Measurements from ENCODE around the gene CDH24. TPM values are rescaled to one million over a fixed set of nuclear protein-coding genes. Genes with fewer than 3 reads are reported as not detected.

CDH24 gene
- total and polyA plus RNA-seq, 2 experiments from 2014 or later: 6.9 to 18.0 TPM

DNA sequence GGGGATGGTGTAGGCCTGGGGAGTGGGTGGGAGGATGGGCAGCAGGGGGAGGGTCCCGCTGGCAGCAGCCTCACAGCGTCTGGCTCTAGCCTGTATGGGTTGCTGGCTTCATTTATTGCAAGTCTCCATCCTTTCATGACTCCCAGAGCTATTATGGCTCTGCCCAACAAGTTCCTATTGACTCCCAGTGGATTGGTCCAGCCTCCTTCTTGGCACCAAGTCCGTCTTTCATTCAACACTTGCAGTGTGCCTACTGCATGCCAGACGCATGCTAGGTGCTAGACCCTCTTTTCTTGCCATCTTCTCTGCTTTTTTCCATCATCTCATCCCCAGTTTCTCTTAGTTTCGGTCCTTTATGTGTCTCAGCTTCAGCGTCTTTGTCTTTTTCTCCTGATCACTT lies 14.2 kb downstream of the CDH24 start:
- H3K79me2 ChIP-seq: no peaks in the 10 kb centered on the region
- no peak for DNase-seq (ENCODE audit: low spot score)
- TF ChIP-seq, protein P1, sequence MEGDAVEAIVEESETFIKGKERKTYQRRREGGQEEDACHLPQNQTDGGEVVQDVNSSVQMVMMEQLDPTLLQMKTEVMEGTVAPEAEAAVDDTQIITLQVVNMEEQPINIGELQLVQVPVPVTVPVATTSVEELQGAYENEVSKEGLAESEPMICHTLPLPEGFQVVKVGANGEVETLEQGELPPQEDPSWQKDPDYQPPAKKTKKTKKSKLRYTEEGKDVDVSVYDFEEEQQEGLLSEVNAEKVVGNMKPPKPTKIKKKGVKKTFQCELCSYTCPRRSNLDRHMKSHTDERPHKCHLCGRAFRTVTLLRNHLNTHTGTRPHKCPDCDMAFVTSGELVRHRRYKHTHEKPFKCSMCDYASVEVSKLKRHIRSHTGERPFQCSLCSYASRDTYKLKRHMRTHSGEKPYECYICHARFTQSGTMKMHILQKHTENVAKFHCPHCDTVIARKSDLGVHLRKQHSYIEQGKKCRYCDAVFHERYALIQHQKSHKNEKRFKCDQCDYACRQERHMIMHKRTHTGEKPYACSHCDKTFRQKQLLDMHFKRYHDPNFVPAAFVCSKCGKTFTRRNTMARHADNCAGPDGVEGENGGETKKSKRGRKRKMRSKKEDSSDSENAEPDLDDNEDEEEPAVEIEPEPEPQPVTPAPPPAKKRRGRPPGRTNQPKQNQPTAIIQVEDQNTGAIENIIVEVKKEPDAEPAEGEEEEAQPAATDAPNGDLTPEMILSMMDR (IDR thresholded peaks at IDR 0.05; ENCODE audit: poor library complexity): no peak
- TF ChIP-seq EZH2phosphoT487 (IDR thresholded peaks at IDR 0.05; ENCODE audit: low read depth, severe bottlenecking, unreplicated experiment) (no peak), EZH2 (IDR thresholded peaks at IDR 0.05; ENCODE audit: borderline replicate concordance) (no peak)
- H3K9me3 ChIP-seq (ENCODE audit: low read depth): no peaks in the 10 kb centered on the region
- H4K20me1 ChIP-seq (ENCODE audit: insufficient read depth, poor library complexity, severe bottlenecking): no peaks in the 10 kb centered on the region
- no peak overlapping the region for H3K4me2 ChIP-seq
- H3K36me3 ChIP-seq (replicated peaks; ENCODE audit: insufficient read depth, low read depth): no peaks in the 10 kb centered on the region
- no peaks in the 10 kb centered on the region for H3K27me3 ChIP-seq
- no peaks in the 10 kb centered on the region for H3K9me2 ChIP-seq (replicated peaks; ENCODE audit: insufficient read depth)
- H3K4me3 ChIP-seq: no peak overlapping the region
- H3K4me1 ChIP-seq (ENCODE audit: insufficient read depth): no peaks in the 10 kb centered on the region
- H3K27ac ChIP-seq: no peak overlapping the region
- no peak overlapping the region for H2AFZ ChIP-seq
- WGBS (ENCODE audit: low lambda C conversion rate, missing lambda C conversion rate): 92% methylated on average over 6 of the region's 6 CpGs

DNA sequence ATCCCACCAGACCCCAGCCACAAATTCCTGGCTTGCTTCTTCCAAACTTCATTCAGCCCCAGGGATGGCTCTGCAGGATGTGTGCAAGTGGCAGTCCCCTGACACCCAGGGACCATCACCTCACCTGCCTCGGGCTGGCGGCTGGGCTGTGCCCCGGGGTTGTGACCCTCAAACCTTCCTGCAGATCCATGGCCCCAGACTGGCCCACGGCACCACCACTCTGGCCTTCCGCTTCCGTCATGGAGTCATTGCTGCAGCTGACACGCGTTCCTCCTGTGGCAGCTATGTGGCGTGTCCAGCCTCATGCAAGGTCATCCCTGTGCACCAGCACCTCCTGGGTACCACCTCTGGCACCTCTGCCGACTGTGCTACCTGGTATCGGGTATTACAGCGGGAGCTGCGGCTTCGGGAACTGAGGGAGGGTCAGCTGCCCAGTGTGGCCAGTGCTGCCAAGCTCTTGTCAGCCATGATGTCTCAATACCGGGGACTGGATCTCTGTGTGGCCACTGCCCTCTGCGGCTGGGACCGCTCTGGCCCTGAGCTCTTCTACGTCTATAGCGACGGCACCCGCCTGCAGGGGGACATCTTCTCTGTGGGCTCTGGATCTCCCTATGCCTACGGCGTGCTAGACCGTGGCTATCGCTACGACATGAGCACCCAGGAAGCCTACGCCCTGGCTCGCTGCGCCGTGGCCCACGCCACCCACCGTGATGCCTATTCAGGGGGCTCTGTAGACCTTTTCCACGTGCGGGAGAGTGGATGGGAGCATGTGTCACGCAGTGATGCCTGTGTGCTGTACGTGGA lies 15.0 kb downstream of the CDH24 start, which contains the start of gene PSMB11:
Gene PSMB11, plus strand, starts transcription at position 51 of the 804 bp plus-strand sequence. Its CDS starts 14 bp downstream, at position 65.
- DNase-seq (ENCODE audit: low spot score): no peak
- no peaks in the 10 kb centered on the region for H3K36me3 ChIP-seq (replicated peaks; ENCODE audit: insufficient read depth, low read depth)
- no peaks in the 10 kb centered on the region for H3K9me2 ChIP-seq (replicated peaks; ENCODE audit: insufficient read depth)
- H3K4me1 ChIP-seq (ENCODE audit: insufficient read depth): no peaks in the 10 kb centered on the region
- H3K27me3 ChIP-seq: no peaks in the 10 kb centered on the region
- no peak within 1 kb of the TSS for H3K27ac ChIP-seq
- no peak within 1 kb of the TSS for H2AFZ ChIP-seq
- no peak within 1 kb of the TSS for H3K4me3 ChIP-seq
- H4K20me1 ChIP-seq (ENCODE audit: insufficient read depth, poor library complexity, severe bottlenecking): no peaks in the 10 kb centered on the region
- H3K79me2 ChIP-seq: no peaks in the 10 kb centered on the region
- WGBS (ENCODE audit: low lambda C conversion rate, missing lambda C conversion rate): 97% methylated on average over 36 of the region's 36 CpGs
- no peak within 1 kb of the TSS for H3K4me2 ChIP-seq
- TF ChIP-seq EZH2 (IDR thresholded peaks at IDR 0.05; ENCODE audit: borderline replicate concordance) (no peak), EZH2phosphoT487 (IDR thresholded peaks at IDR 0.05; ENCODE audit: low read depth, severe bottlenecking, unreplicated experiment) (no peak)
- TF ChIP-seq, protein P1 (IDR thresholded peaks at IDR 0.05; ENCODE audit: poor library complexity): no peak
- H3K9me3 ChIP-seq (ENCODE audit: low read depth): no peaks in the 10 kb centered on the region

DNA sequence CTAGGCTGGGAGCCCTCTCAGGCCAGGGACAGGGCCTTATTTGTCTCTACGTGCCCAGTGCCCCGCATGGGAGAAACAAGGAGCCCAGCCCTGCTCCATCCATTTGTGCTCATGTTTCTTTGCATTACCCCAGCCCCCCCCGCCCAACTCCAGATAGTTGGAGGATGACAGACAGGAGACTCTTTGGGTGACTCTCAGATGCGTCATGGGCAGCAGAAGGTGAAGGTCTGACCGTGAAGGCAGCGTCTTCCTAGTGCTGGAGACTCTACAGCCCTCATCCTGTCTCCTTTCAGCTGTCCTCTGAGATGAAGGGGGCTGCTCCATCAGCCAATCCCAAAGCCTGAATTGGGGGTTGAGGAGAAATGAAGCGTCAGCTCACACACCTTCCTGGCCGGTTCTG lies 15.6 kb downstream of the CDH24 start:
- Histone ChIP-seq H3K4me1 (ENCODE audit: insufficient read depth) (no peaks in the 10 kb centered on the region), H3K4me2 (no peak overlapping the region), H3K9me3 (ENCODE audit: low read depth) (no peaks in the 10 kb centered on the region), H2AFZ (no peak overlapping the region), H3K27ac (no peak overlapping the region), H3K27me3 (no peaks in the 10 kb centered on the region), H3K4me3 (no peak overlapping the region), H4K20me1 (ENCODE audit: insufficient read depth, poor library complexity, severe bottlenecking) (no peaks in the 10 kb centered on the region), H3K79me2 (no peaks in the 10 kb centered on the region), H3K9me2 (replicated peaks; ENCODE audit: insufficient read depth) (no peaks in the 10 kb centered on the region), H3K36me3 (replicated peaks; ENCODE audit: insufficient read depth, low read depth) (no peaks in the 10 kb centered on the region)
- DNase-seq (ENCODE audit: low spot score): no peak
- 88% methylated on average over 8 of the region's 8 CpGs for WGBS (ENCODE audit: low lambda C conversion rate, missing lambda C conversion rate)
- no peak for TF ChIP-seq EZH2phosphoT487 (IDR thresholded peaks at IDR 0.05; ENCODE audit: low read depth, severe bottlenecking, unreplicated experiment)
- no peak for TF ChIP-seq EZH2 (IDR thresholded peaks at IDR 0.05; ENCODE audit: borderline replicate concordance)
- TF ChIP-seq, protein P1 (IDR thresholded peaks at IDR 0.05; ENCODE audit: poor library complexity): no peak
